HEK293 (cell line): ENCODE results near the gene WDR12.
"Not testable (repeated sequence)": the region's sequence is repeated elsewhere in the genome, so short reads cannot be mapped to it uniquely, and the experiment has no call there.

Experiments used
- CTCF ChIA-PET: fragments of 350-600 bp; formaldehyde crosslinking; extraction: SDS; loops from one replicate; lab custom pipeline; 2021; ENCODE audit warnings: antibody characterized with exemption; lab: Yijun Ruan, JAX
- POLR2A ChIA-PET: fragments of 300-600 bp; formaldehyde crosslinking; extraction: SDS; loops from one replicate; lab custom pipeline; 2020; ENCODE audit warnings: antibody characterized with exemption, inconsistent platforms; lab: Yijun Ruan, JAX
- H3K27ac ChIP-seq: fragments of 200-500 bp; sonication (Bioruptor generic); 2 replicates; pipeline ENCODE4 v1.5.1; 2014; ENCODE audit warnings: low read depth, low read length, control low read depth, inconsistent platforms; ENCODE audit errors: extremely low read depth
- H3K36me3 ChIP-seq, 2 experiments: fragments of 200-500 bp in 1 of 2; sonication (Bioruptor generic) in 1 of 2; 1 replicate in 1 of 2; 2 replicates in 1 of 2; pipeline ENCODE4 v1.5.1; 2014 to 2017; ENCODE audit warnings: inconsistent platforms in 2 of 2, low read length in 2 of 2; ENCODE audit not compliant: control insufficient read depth in 2 of 2, insufficient read depth in 1 of 2
- H3K4me1 ChIP-seq: fragments of 200-500 bp; sonication (Bioruptor generic); 2 replicates; pipeline ENCODE4 v1.5.1; 2014; ENCODE audit warnings: mild to moderate bottlenecking, low read length, inconsistent platforms; ENCODE audit not compliant: control insufficient read depth, insufficient read depth
- H3K4me3 ChIP-seq: 2 replicates; pipeline ENCODE4 v1.5.1; 2011; ENCODE audit warnings: low read depth, mild to moderate bottlenecking, control low read depth, low read length, moderate library complexity
- H3K9me3 ChIP-seq: fragments of 200-500 bp; sonication (Bioruptor generic); 2 replicates; pipeline ENCODE4 v1.5.1; 2014; ENCODE audit warnings: low read depth, low read length, inconsistent platforms; ENCODE audit not compliant: control insufficient read depth, insufficient read depth
- EGR2 ChIP-seq: fragments of 450-650 bp; formaldehyde crosslinking; IDR thresholded peaks from 2 replicates; pipeline ENCODE4 v1.5.1; 2016; ENCODE audit warnings: low read depth, missing biosample characterization, missing genetic modification characterization
- KLF1 ChIP-seq: fragments of 450-650 bp; formaldehyde crosslinking; IDR thresholded peaks from 2 replicates; pipeline ENCODE4 v1.5.1; 2016; ENCODE audit warnings: missing biosample characterization, missing genetic modification characterization
- KLF16 ChIP-seq: fragments of 450-650 bp; formaldehyde crosslinking; IDR thresholded peaks from 2 replicates; pipeline ENCODE4 v1.5.1; 2017; ENCODE audit warnings: missing biosample characterization, missing genetic modification characterization
- OVOL3 ChIP-seq: fragments of 450-650 bp; formaldehyde crosslinking; IDR thresholded peaks from 2 replicates; pipeline ENCODE4 v1.5.1; 2016; ENCODE audit warnings: missing biosample characterization, missing genetic modification characterization
- PRDM4 ChIP-seq: fragments of 450-650 bp; formaldehyde crosslinking; IDR thresholded peaks from 2 replicates; pipeline ENCODE4 v1.5.1; 2017; ENCODE audit warnings: missing biosample characterization, missing genetic modification characterization
- SCRT1 ChIP-seq: fragments of 450-650 bp; formaldehyde crosslinking; IDR thresholded peaks from 2 replicates; pipeline ENCODE4 v1.5.1; 2016; ENCODE audit warnings: missing biosample characterization, missing genetic modification characterization, borderline replicate concordance
- TCF7L2 ChIP-seq: IDR thresholded peaks from 2 replicates; pipeline ENCODE4 v1.6.1; 2011; ENCODE audit warnings: low read depth, mild to moderate bottlenecking, inconsistent platforms, low read length, moderate library complexity, borderline replicate concordance
- YY1 ChIP-seq: fragments of 450-650 bp; formaldehyde crosslinking; IDR thresholded peaks from 2 replicates; pipeline ENCODE4 v1.5.1; 2018; ENCODE audit warnings: missing biosample characterization, missing genetic modification characterization
- YY2 ChIP-seq: fragments of 450-650 bp; formaldehyde crosslinking; IDR thresholded peaks from 2 replicates; pipeline ENCODE4 v1.5.1; 2016; ENCODE audit warnings: missing biosample characterization, missing genetic modification characterization
- ZBTB17 ChIP-seq: fragments of 450-650 bp; formaldehyde crosslinking; IDR thresholded peaks from 2 replicates; pipeline ENCODE4 v1.5.1; 2016; ENCODE audit warnings: missing biosample characterization, missing genetic modification characterization
- ZBTB48 ChIP-seq: fragments of 450-650 bp; formaldehyde crosslinking; IDR thresholded peaks from 2 replicates; pipeline ENCODE4 v1.5.1; 2016; ENCODE audit warnings: missing biosample characterization, missing genetic modification characterization
- ZNF114 ChIP-seq: fragments of 450-650 bp; formaldehyde crosslinking; IDR thresholded peaks from 2 replicates; pipeline ENCODE4 v1.5.0; 2017; ENCODE audit warnings: missing biosample characterization, missing genetic modification characterization
- ZNF223 ChIP-seq: fragments of 450-650 bp; formaldehyde crosslinking; IDR thresholded peaks from 2 replicates; pipeline ENCODE4 v1.5.1; 2016; ENCODE audit warnings: missing biosample characterization, missing genetic modification characterization
- ZNF274 ChIP-seq, 2 experiments: fragments of 200-500 bp in 1 of 2; fragments of 450-650 bp in 1 of 2; sonication (Bioruptor generic) in 1 of 2; formaldehyde crosslinking in 1 of 2; IDR thresholded peaks; 2 replicates each; pipeline versions ENCODE4 v1.5.1 to v1.6.1; 2014 to 2016; ENCODE audit warnings: borderline replicate concordance in 1 of 2, inconsistent platforms in 1 of 2, low read length in 1 of 2, missing biosample characterization in 1 of 2, missing genetic modification characterization in 1 of 2
- ZNF292 ChIP-seq: fragments of 450-650 bp; formaldehyde crosslinking; IDR thresholded peaks from 2 replicates; pipeline ENCODE4 v1.5.1; 2016; ENCODE audit warnings: low read depth, missing biosample characterization, missing genetic modification characterization, borderline replicate concordance
- ZNF350 ChIP-seq: fragments of 450-650 bp; formaldehyde crosslinking; IDR thresholded peaks from 2 replicates; pipeline ENCODE4 v1.5.0; 2017; ENCODE audit warnings: missing biosample characterization, mild to moderate bottlenecking, missing genetic modification characterization
- ZNF366 ChIP-seq: fragments of 450-650 bp; formaldehyde crosslinking; conservative IDR thresholded peaks from 2 replicates; pipeline ENCODE4 v1.5.1; 2016; ENCODE audit warnings: missing biosample characterization, missing genetic modification characterization
- ZNF391 ChIP-seq: fragments of 450-650 bp; formaldehyde crosslinking; IDR thresholded peaks from 2 replicates; pipeline ENCODE4 v1.5.1; 2016; ENCODE audit warnings: low read depth, missing biosample characterization, missing genetic modification characterization, borderline replicate concordance
- ZNF560 ChIP-seq: fragments of 450-650 bp; formaldehyde crosslinking; IDR thresholded peaks from 2 replicates; pipeline ENCODE4 v1.5.1; 2017; ENCODE audit warnings: missing biosample characterization, missing genetic modification characterization, borderline replicate concordance
- ZNF596 ChIP-seq: fragments of 450-650 bp; IDR thresholded peaks from 2 replicates; pipeline ENCODE4 v1.5.0; 2018; ENCODE audit warnings: missing biosample characterization, mild to moderate bottlenecking, missing genetic modification characterization, moderate library complexity
- ZNF621 ChIP-seq: fragments of 450-650 bp; formaldehyde crosslinking; IDR thresholded peaks from 2 replicates; pipeline ENCODE4 v1.5.1; 2017; ENCODE audit warnings: missing biosample characterization, missing genetic modification characterization
- ZNF658 ChIP-seq: fragments of 450-650 bp; formaldehyde crosslinking; IDR thresholded peaks from 2 replicates; pipeline ENCODE4; 2016; ENCODE audit warnings: missing biosample characterization, missing genetic modification characterization
- ZNF664 ChIP-seq: fragments of 450-650 bp; formaldehyde crosslinking; IDR thresholded peaks from 2 replicates; pipeline ENCODE4 v1.5.1; 2016; ENCODE audit warnings: missing biosample characterization, missing genetic modification characterization
- ZNF701 ChIP-seq: fragments of 450-650 bp; formaldehyde crosslinking; IDR thresholded peaks from 2 replicates; pipeline ENCODE4 v1.5.1; 2016; ENCODE audit warnings: missing biosample characterization, missing genetic modification characterization
- ZNF776 ChIP-seq: fragments of 450-650 bp; formaldehyde crosslinking; IDR thresholded peaks from 2 replicates; pipeline ENCODE4 v1.5.0; 2017; ENCODE audit warnings: missing biosample characterization, missing genetic modification characterization, borderline replicate concordance
- ZSCAN4 ChIP-seq: fragments of 450-650 bp; formaldehyde crosslinking; IDR thresholded peaks from 2 replicates; pipeline ENCODE4 v1.5.1; 2017; ENCODE audit warnings: missing biosample characterization, missing genetic modification characterization

Gene WDR12

GRCh38 chr2:202861987-202862386 lies 49.5 kb downstream of the WDR12 start:
- ChIA-PET CTCF (no interaction called here), POLR2A (no interaction called here)
- no peaks in the 10 kb centered on the region for H3K4me1 ChIP-seq
- no peaks in the 10 kb centered on the region for H3K9me3 ChIP-seq
- no peak overlapping the region for H3K4me3 ChIP-seq
- TF ChIP-seq ZNF223 (tag by site-specific recombination) = no peak
- no peak for TF ChIP-seq EGR2
- no peak for TF ChIP-seq OVOL3 (tag by site-specific recombination)
- no peak for TF ChIP-seq ZNF391
- TF ChIP-seq YY1 (tag by site-specific recombination) = no peak
- no peak for TF ChIP-seq KLF16 (tag by site-specific recombination)
- TF ChIP-seq ZNF292 = no peak
- no peak for TF ChIP-seq ZNF366 (tag by site-specific recombination)
- TF ChIP-seq TCF7L2 = no peak
- no peak for TF ChIP-seq ZBTB48 (tag by site-specific recombination)
- no peak for TF ChIP-seq ZNF701 (tag by site-specific recombination)
- no peak for TF ChIP-seq ZNF776 (tag by site-specific recombination)
- no peak for TF ChIP-seq ZNF560
- H3K27ac ChIP-seq = no peak overlapping the region
- H3K36me3 ChIP-seq = peaks cover 0 to 3% of the 10 kb centered on the region in 2 experiments; a peak in 1 of 3 replicates

GRCh38 chr2:202858601-202859000 lies 52.9 kb downstream of the WDR12 start:
- Histone ChIP-seq H3K27ac (no peak overlapping the region), H3K4me1 (no peaks in the 10 kb centered on the region), H3K4me3 (no peak overlapping the region), H3K9me3 (no peaks in the 10 kb centered on the region), H3K36me3 (peaks cover 0 to 3% of the 10 kb centered on the region in 2 experiments; a peak in 1 of 3 replicates)
- TF ChIP-seq SCRT1 (tag by site-specific recombination) = no peak
- no peak for TF ChIP-seq ZBTB48 (tag by site-specific recombination)
- TF ChIP-seq ZNF621 (tag by site-specific recombination) = no peak
- no peak for TF ChIP-seq ZNF350
- no peak for TF ChIP-seq ZSCAN4 (tag by site-specific recombination)
- TF ChIP-seq YY2 (tag by site-specific recombination) = no peak
- no peak for TF ChIP-seq ZNF596 (tag by site-specific recombination)
- no peak for TF ChIP-seq PRDM4 (tag by site-specific recombination)
- TF ChIP-seq ZNF114 = no peak
- TF ChIP-seq ZNF274 (IDR thresholded peaks at IDR 0.05; ENCODE audit: low read length) = no peak
- no peak for TF ChIP-seq ZNF274 (tag by site-specific recombination; IDR thresholded peaks at IDR 0.05; ENCODE audit: borderline replicate concordance)
- TF ChIP-seq KLF1 (tag by site-specific recombination) = no peak
- no peak for TF ChIP-seq ZNF658 (tag by site-specific recombination)
- no peak for TF ChIP-seq ZNF664 (tag by site-specific recombination)
- no peak for TF ChIP-seq ZBTB17
- CTCF ChIA-PET = no interaction called here
- POLR2A ChIA-PET = no interaction called here

- CTCF ChIA-PET, H3K4me3 ChIP-seq, POLR2A ChIA-PET, H3K27ac ChIP-seq, H3K9me3 ChIP-seq, H3K36me3 ChIP-seq, H3K4me1 ChIP-seq: not testable (repeated sequence)
Observed at GRCh38 chr2:202849343-202849742, 62.1 kb downstream of the WDR12 start.
